Measurements from ENCODE around the gene CAMTA1. TPM values are rescaled to one million over a fixed set of nuclear protein-coding genes. Genes with fewer than 3 reads are reported as not detected.

CAMTA1 gene
- total RNA-seq, 1 donor: 19.9 TPM

GRCh38 chr1:7344299-7344698 is 559.0 kb downstream of the CAMTA1 start:
- DNase-seq (ENCODE audit: low read depth in 2 of 3, low spot score in 2 of 3): no peak

GRCh38 chr1:7345516-7345915 is 560.3 kb downstream of the CAMTA1 start:
- DNase-seq (ENCODE audit: low read depth in 2 of 3, low spot score in 2 of 3): no peak

GRCh38 chr1:7346070-7346596 is 560.9 kb downstream of the CAMTA1 start:
- no peak for DNase-seq (ENCODE audit: low read depth in 2 of 3, low spot score in 2 of 3)

GRCh38 chr1:7346600-7347570 is 561.6 kb downstream of the CAMTA1 start:
- DNase-seq (ENCODE audit: low read depth in 2 of 3, low spot score in 2 of 3): no peak

- no peak for DNase-seq (ENCODE audit: low read depth in 2 of 3, low spot score in 2 of 3)
Observed at GRCh38 chr1:7348073-7348472, 562.8 kb downstream of the CAMTA1 start.

- DNase-seq (ENCODE audit: low read depth in 2 of 3, low spot score in 2 of 3): no peak
Observed at GRCh38 chr1:7348580-7348979, 563.3 kb downstream of the CAMTA1 start.

- no peak for DNase-seq (ENCODE audit: low read depth in 2 of 3, low spot score in 2 of 3)
Observed at GRCh38 chr1:7350804-7351203, 565.5 kb downstream of the CAMTA1 start.

GRCh38 chr1:7351649-7352048 is 566.4 kb downstream of the CAMTA1 start:
- DNase-seq (ENCODE audit: low read depth in 2 of 3, low spot score in 2 of 3): no peak

- no peak for DNase-seq (ENCODE audit: low read depth in 2 of 3, low spot score in 2 of 3)
Observed at GRCh38 chr1:7352364-7352763, 567.1 kb downstream of the CAMTA1 start.

GRCh38 chr1:7352974-7353373 is 567.7 kb downstream of the CAMTA1 start:
- DNase-seq (ENCODE audit: low read depth in 2 of 3, low spot score in 2 of 3): no peak

- no peak for DNase-seq (ENCODE audit: low read depth in 2 of 3, low spot score in 2 of 3)
Observed at GRCh38 chr1:7355646-7356045, 570.4 kb downstream of the CAMTA1 start.

- no peak for DNase-seq (ENCODE audit: low read depth in 2 of 3, low spot score in 2 of 3)
Observed at GRCh38 chr1:7356079-7356478, 570.8 kb downstream of the CAMTA1 start.

- DNase-seq (ENCODE audit: low read depth in 2 of 3, low spot score in 2 of 3): no peak
Observed at GRCh38 chr1:7358425-7358824, 573.2 kb downstream of the CAMTA1 start.

- no peak for DNase-seq (ENCODE audit: low read depth in 2 of 3, low spot score in 2 of 3)
Observed at GRCh38 chr1:7360526-7360925, 575.3 kb downstream of the CAMTA1 start.

- no peak for DNase-seq (ENCODE audit: low read depth in 2 of 3, low spot score in 2 of 3)
Observed at GRCh38 chr1:7362947-7363346, 577.7 kb downstream of the CAMTA1 start.

GRCh38 chr1:7363450-7363849 is 578.2 kb downstream of the CAMTA1 start:
- no peak for DNase-seq (ENCODE audit: low read depth in 2 of 3, low spot score in 2 of 3)

- DNase-seq (ENCODE audit: low read depth in 2 of 3, low spot score in 2 of 3): no peak
Observed at GRCh38 chr1:7365706-7366105, 580.5 kb downstream of the CAMTA1 start.

- DNase-seq (ENCODE audit: low read depth in 2 of 3, low spot score in 2 of 3): no peak
Observed at GRCh38 chr1:7366286-7366954, 581.2 kb downstream of the CAMTA1 start.

GRCh38 chr1:7366955-7367665 is 581.9 kb downstream of the CAMTA1 start:
- DNase-seq (ENCODE audit: low read depth in 2 of 3, low spot score in 2 of 3): no peak

GRCh38 chr1:7369866-7370265 is 584.6 kb downstream of the CAMTA1 start:
- no peak for DNase-seq (ENCODE audit: low read depth in 2 of 3, low spot score in 2 of 3)

- no peak for DNase-seq (ENCODE audit: low read depth in 2 of 3, low spot score in 2 of 3)
Observed at GRCh38 chr1:7371926-7372325, 586.7 kb downstream of the CAMTA1 start.
